Renal pelvis (tissue), 4 donors: ENCODE data around the gene CES2. TPM values are rescaled to one million over a fixed set of nuclear protein-coding genes. Genes with fewer than 3 reads are reported as not detected.

Experiments used
- DNase-seq: peaks from one replicate; pipeline ENCODE4 v3.0.0-alpha.2; 2013
- polyA plus RNA-seq, 3 donors: library from polyadenylated mRNA; unstranded; fragments of 120-200 nt; gene quantifications; one replicate each; pipeline ENCODE4 v1.2.1, GENCODE V29; 2013; ENCODE audit not compliant: insufficient read length in 3 of 3

CES2 gene
- polyA plus RNA-seq, 3 donors, result 42.7 to 50.2 (median 45.3) TPM

- DNase-seq, result no peak
These were observed 17.6 kb upstream of the CES2 start for GRCh38 chr16:66917741-66918140.

GRCh38 chr16:66918355-66918754, 17.0 kb upstream of the CES2 start:
- no peak for DNase-seq

GRCh38 chr16:66918803-66919568, 16.3 kb upstream of the CES2 start, which contains the start of gene CDH16:
TSS of gene CDH16 (minus strand) at chr16:66918885. CDS start at chr16:66918065, 820 bp downstream.
- peak; percentile 75 for DNase-seq

GRCh38 chr16:66919569-66920298, 15.6 kb upstream of the CES2 start:
- no peak for DNase-seq

- no peak for DNase-seq
These were observed 15.1 kb upstream of the CES2 start for GRCh38 chr16:66920299-66920590.

GRCh38 chr16:66920924-66921680, 14.2 kb upstream of the CES2 start:
- DNase-seq, result no peak

GRCh38 chr16:66921729-66922450, 13.4 kb upstream of the CES2 start:
- no peak for DNase-seq

GRCh38 chr16:66923247-66923731, 12.0 kb upstream of the CES2 start:
- DNase-seq, result no peak

- DNase-seq, result no peak
These were observed 11.4 kb upstream of the CES2 start for GRCh38 chr16:66923866-66924265.

GRCh38 chr16:66924527-66925321, 10.6 kb upstream of the CES2 start:
- DNase-seq, result no peak

GRCh38 chr16:66925322-66925840, 9.9 kb upstream of the CES2 start, which contains the start of gene RRAD:
TSS of gene RRAD (minus strand) at chr16:66925535. CDS start at chr16:66925179, 356 bp downstream.
- no peak for DNase-seq

GRCh38 chr16:66926171-66926947, 9.0 kb upstream of the CES2 start:
- DNase-seq, result no peak

GRCh38 chr16:66926961-66927436, 8.3 kb upstream of the CES2 start:
- DNase-seq, result no peak

GRCh38 chr16:66927918-66928649, 7.2 kb upstream of the CES2 start:
- DNase-seq, result no peak

GRCh38 chr16:66928702-66929388, 6.5 kb upstream of the CES2 start:
- no peak for DNase-seq

- DNase-seq, result no peak
These were observed 5.1 kb upstream of the CES2 start for GRCh38 chr16:66930189-66930588.

GRCh38 chr16:66931665-66932064, 3.7 kb upstream of the CES2 start:
- DNase-seq, result no peak

GRCh38 chr16:66932076-66932475, 3.2 kb upstream of the CES2 start:
- DNase-seq, result no peak
